GM10266 (cell line): ENCODE results near the gene FKBP2.

Experiments
- DNase-seq: peaks from one replicate; pipeline ENCODE4 v3.0.0; 2012; ENCODE audit errors: extremely low spot score
- TF ChIP-seq, protein P1 (sequence below): IDR thresholded peaks from 2 replicates; pipeline ENCODE4 v1.5.1; 2012; ENCODE audit warnings: mild to moderate bottlenecking, low read depth; ENCODE audit not compliant: control insufficient read depth, insufficient read depth; ENCODE audit errors: missing control alignments

Gene FKBP2

GRCh38 chr11:64275841-64276240, 34.9 kb downstream of the FKBP2 start:
- TF ChIP-seq, protein P1, sequence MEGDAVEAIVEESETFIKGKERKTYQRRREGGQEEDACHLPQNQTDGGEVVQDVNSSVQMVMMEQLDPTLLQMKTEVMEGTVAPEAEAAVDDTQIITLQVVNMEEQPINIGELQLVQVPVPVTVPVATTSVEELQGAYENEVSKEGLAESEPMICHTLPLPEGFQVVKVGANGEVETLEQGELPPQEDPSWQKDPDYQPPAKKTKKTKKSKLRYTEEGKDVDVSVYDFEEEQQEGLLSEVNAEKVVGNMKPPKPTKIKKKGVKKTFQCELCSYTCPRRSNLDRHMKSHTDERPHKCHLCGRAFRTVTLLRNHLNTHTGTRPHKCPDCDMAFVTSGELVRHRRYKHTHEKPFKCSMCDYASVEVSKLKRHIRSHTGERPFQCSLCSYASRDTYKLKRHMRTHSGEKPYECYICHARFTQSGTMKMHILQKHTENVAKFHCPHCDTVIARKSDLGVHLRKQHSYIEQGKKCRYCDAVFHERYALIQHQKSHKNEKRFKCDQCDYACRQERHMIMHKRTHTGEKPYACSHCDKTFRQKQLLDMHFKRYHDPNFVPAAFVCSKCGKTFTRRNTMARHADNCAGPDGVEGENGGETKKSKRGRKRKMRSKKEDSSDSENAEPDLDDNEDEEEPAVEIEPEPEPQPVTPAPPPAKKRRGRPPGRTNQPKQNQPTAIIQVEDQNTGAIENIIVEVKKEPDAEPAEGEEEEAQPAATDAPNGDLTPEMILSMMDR: no peak
- DNase-seq: no peak

DNA sequence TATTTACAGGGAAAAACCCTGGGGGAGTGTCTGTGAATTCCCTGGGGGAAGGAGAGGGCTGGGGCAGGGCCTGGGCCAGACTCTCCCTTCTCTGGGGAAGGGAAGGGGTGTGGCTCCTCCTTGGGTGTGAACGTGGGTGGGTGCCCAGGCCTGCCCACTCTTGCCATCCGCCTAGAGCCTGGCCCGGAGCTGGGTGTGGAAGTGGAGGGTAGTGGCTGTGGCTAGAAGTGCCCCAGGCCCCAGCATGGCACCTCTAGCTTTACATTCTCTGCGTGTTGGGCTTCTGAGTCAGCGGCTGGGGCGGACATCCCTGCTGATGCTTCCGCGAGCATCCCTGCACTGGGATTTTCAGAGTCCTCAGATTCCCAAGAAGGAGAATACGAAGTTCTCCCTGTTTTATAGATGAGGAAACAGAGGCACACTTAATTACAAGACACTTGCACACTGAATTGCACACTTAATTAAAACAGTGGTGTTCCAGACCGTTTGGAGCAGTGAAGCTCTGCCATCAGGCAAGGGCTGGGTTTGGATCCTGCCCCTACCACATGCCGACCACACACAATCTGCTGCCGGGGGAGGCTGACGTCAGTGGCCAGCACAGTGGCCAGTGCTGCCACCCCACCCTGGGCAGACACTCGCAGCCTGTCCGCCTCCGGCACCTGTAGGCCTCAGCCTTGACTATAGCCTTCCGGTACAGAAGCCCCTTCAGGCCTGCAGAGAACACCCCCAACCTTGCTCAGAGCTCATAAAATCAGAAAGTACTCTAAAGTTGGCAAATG, 35.9 kb downstream of the FKBP2 start:
- DNase-seq: no peak
- TF ChIP-seq, protein P1: no peak

GRCh38 chr11:64278576-64279190, 37.8 kb downstream of the FKBP2 start:
- no peak for DNase-seq
- TF ChIP-seq, protein P1: no peak

- no peak for DNase-seq
- TF ChIP-seq, protein P1: no peak
Observed at GRCh38 chr11:64281957-64282770, 41.3 kb downstream of the FKBP2 start.

DNA sequence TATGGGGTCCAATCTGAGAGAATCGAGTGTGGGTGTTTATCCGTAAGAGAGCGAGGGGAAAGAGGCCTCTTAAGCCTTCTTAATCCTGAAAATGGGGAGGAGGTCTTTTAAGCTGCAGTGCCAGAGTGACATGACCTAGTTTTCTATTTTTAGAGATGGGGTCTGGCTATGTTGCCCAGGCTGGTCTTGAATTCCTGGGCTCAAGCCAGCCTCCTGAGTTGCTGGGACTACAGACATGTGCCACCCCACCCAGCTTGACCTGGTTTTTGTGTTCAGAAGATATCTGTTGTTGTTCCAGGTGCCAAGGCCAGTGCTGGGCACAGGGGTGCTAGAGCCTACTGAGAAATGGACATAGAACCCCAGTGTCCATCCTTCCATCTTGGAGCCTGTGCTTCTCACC, 42.2 kb downstream of the FKBP2 start:
- TF ChIP-seq, protein P1: no peak
- DNase-seq: no peak

GRCh38 chr11:64284048-64284961, 43.4 kb downstream of the FKBP2 start, which contains the start of gene BAD:
BAD (minus strand) TSS chr11:64284665; CDS start chr11:64284368, 297 bp downstream.
- peak; percentile 99 for DNase-seq
- TF ChIP-seq, protein P1: no peak
